CD1c-positive myeloid dendritic cell (primary cell): Measurements from ENCODE around the gene NAV2.

Source experiments
- DNase-seq: peaks from one replicate; pipeline ENCODE4 v3.0.0-alpha.2; 2016; ENCODE audit errors: extremely low spot score

The NAV2 gene

DNA sequence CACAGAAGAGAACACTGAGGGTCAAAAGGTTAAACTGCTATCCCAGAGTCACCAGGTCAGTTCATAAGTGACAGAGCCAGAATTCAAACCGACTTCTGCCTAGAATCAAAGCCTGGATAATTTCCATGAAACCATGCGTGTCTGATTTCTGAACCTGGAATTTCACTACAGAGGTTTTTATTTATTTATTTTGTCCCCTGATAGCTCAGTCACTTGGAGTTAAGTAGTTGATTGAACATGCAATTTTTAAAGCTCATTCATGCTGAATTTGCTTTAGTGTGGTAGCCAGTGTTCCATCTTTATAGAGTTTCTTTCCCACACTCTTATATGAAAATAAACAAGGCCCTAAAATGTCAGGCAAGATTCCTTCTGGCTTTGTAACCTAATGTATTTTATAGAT, 93.2 kb downstream of the NAV2 start:
- DNase-seq = no peak

- DNase-seq = no peak
Observed at GRCh38 chr11:19806251-19806650, 93.6 kb downstream of the NAV2 start.

GRCh38 chr11:19808076-19808911, 95.7 kb downstream of the NAV2 start:
- DNase-seq = no peak

DNA sequence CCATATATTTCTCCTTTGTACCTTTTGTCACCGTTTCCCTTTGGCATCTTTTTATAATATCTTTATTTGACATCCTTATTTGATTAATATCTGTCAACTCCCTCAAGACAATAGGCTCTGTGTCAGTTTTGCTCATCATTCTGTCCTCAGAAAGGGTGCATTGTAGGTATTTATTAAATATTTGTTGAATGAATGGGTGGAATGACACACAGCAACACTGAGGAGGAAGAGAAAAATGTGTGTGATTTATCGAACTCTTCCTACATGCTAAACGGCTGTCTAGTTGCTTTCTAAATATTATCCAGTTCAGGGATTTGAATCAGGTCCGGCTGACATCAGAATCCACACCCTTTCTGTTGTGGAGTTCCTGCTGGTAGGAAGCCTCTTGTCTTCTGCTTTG, 98.2 kb downstream of the NAV2 start:
- DNase-seq = no peak

- DNase-seq = no peak
Observed at GRCh38 chr11:19811380-19811779, 98.7 kb downstream of the NAV2 start.

- DNase-seq = no peak
Observed at GRCh38 chr11:19812096-19812495, 99.5 kb downstream of the NAV2 start.

GRCh38 chr11:19812710-19813109, 100.1 kb downstream of the NAV2 start:
- DNase-seq = no peak

DNA sequence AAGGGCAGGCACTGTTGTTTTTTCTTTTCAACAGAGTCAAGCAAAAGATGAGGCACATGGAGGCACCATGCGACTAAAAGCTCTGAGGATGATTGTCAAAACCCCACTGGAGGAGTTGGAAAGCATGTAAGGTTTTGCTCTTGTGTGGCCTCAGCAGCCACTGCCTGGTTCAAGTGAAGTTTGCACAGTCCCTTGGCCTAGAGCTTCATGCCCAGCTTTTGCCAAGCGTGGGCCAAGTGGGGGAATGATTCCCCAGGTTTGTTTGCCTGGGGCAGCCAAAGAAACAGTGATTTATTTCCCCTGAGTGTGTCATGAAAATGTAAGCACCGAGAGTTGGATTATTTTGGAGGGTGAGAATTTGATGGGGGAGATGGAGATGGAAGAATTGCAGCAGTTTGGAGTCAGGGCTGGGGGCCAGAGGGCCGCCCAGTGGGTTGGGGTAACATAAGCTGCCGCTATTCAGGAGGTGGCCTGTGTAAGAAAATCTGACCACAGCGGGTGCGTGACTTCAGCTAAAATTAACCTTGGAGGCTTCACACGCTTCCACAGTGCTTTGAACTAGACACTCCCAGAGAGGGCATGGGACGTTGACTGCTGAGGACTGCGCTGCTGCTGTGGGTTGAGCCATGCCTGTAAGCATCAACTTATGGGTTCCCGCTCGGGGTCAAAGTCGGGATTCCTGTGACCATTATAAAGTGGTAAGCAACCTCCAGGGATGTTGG, 100.7 kb downstream of the NAV2 start:
- DNase-seq = no peak

GRCh38 chr11:19814421-19814820, 101.8 kb downstream of the NAV2 start:
- DNase-seq = no peak

DNA sequence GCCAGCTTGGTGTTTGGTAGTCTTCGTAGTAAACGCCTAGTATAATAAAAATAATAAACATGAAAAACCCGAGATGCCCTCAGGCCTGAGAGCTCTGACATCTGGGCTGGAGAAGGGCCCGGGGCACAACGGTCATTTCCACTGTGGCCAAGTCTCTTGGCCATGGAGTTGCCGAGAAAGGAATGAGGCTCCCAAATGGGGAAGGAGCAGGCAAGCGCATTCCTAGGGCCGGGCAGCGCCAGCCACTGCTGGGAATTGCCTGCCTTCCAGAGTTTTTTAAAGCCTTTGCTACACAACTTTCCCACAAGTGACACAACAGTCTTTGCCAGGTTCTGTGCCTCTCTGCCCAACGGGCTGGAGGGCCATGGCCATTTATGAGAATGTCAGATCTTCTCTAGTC, 103.4 kb downstream of the NAV2 start:
- no peak for DNase-seq

GRCh38 chr11:19816817-19817216, 104.2 kb downstream of the NAV2 start:
- DNase-seq = no peak

- DNase-seq = no peak
Observed at GRCh38 chr11:19817265-19817851, 104.7 kb downstream of the NAV2 start.

- no peak for DNase-seq
Observed at GRCh38 chr11:19817870-19818269, 105.2 kb downstream of the NAV2 start.

GRCh38 chr11:19818619-19819018, 106.0 kb downstream of the NAV2 start:
- no peak for DNase-seq

DNA sequence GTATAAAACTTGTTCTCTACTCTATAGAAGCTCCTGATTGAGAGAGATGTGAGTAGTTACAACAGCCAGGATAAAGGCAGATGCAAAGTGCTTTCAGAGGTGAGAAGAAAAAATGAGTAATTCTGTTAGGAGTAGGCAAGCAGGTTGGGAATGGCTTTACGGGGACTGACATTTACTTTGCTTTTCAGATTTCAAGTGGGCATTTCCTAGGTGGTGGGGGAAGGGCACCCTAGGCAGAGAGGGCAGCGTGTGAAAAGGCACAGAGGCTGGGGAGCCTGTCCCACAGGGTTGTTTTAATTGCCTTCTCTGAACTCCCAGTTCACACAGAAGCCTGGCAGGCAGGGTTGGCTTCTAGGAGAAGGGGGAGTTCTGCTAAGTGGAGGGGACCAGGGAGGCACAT, 106.5 kb downstream of the NAV2 start:
- no peak for DNase-seq

DNA sequence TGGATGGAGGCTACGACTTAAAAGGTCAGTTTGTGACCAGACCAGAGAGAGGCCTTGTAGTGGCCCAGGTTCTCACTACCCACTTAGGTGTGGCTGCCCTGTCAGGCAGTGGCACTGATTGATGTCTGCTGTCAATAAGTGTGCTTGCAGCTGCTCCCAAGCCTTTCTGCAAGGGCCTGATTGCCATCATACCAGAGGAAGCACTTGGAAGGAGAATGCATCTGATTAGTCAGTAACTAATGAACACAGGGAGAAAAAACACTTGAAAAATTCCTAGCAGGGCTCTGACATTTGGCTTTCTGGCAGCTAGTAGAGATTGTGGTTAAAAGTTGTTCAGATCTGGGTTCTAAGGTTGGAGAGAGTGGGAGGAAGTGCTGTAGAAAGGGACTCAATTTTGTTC, 107.5 kb downstream of the NAV2 start:
- no peak for DNase-seq

DNA sequence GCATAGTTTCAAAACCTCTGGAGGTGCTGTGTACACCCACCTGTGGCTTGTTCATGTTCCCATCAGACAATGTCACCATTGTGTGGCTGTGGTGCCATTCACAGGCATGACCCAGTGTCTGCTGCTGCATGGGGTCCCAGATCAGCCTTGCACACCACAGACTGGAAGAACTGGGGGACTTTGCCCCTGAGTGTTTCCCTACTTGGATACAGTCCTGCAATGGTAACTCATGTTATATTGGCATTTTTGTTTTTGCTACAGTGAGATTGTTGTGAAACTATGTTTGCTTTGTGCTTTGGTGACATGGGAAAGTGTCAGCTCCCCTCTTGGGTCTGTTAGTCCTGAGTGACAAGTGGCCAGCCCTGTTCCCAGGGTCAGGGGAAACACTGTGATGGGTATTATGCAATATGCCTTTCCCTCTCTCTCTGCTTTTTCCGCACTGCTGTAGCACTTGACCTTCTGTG, 108.8 kb downstream of the NAV2 start:
- no peak for DNase-seq

DNA sequence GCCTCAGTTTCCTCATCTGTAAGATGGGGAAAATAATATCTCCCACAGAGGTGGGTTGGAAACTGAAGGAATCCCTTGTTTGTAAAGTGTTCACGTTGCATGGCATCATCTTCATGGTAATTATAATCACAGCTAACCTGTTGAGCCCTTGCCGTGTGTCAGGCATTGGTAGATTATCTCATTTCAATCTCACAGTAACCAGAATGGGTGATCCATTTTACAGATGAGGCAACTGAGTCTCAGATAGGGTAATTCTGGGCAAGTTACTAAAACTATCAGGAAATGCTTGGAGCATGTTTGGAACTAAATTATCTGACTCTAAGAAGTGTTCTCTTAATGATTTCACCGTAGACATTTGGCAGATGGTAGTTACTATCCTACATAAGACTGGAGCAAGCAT, 109.4 kb downstream of the NAV2 start:
- DNase-seq = no peak

GRCh38 chr11:19822531-19822930, 109.9 kb downstream of the NAV2 start:
- DNase-seq = no peak

GRCh38 chr11:19826606-19827005, 114.0 kb downstream of the NAV2 start:
- DNase-seq = no peak

- no peak for DNase-seq
Observed at GRCh38 chr11:19827399-19828135, 114.9 kb downstream of the NAV2 start.
